Esophagus muscularis mucosa (tissue), 4 donors: Measurements from ENCODE around the gene CLDN5. TPM values are rescaled to one million over a fixed set of nuclear protein-coding genes. Genes with fewer than 3 reads are reported as not detected.

Experiments
- DNase-seq: peaks from one replicate; pipeline ENCODE4 v3.0.0-alpha.2; 2017; ENCODE audit errors: extremely low spot score
- H3K27ac ChIP-seq, 4 donors: fragments of 200-600 bp; sonication (generic); replicated peaks in 1 of 4; 1 replicate in 3 of 4; 2 replicates in 1 of 4; pipeline ENCODE4 v1.5.1; 2016 to 2019; ENCODE audit warnings: mild to moderate bottlenecking in 1 of 4
- H3K27me3 ChIP-seq, 4 donors: fragments of 200-600 bp; sonication (generic); one replicate each; pipeline versions ENCODE4 v1.5.1 to v1.6.0; 2016 to 2019
- H3K36me3 ChIP-seq, 4 donors: fragments of 200-600 bp; sonication (generic); one replicate each; pipeline ENCODE4 v1.5.1; 2016 to 2019
- H3K4me1 ChIP-seq, 4 donors: fragments of 200-600 bp; sonication (generic); one replicate each; pipeline ENCODE4 v1.5.1; 2016 to 2019
- H3K4me3 ChIP-seq, 4 donors: fragments of 200-600 bp; sonication (generic); 1 replicate in 2 of 4; 2 replicates in 2 of 4; pipeline ENCODE4 v1.5.1; 2016 to 2019; ENCODE audit warnings: mild to moderate bottlenecking in 4 of 4, moderate library complexity in 1 of 4
- H3K9me3 ChIP-seq, 4 donors: fragments of 200-600 bp; sonication (generic); 1 replicate in 3 of 4; 2 replicates in 1 of 4; pipeline ENCODE4 v1.5.1; 2016 to 2019
- EP300 ChIP-seq: sonication (generic); formaldehyde crosslinking; IDR thresholded peaks from one replicate; pipeline ENCODE4 v1.6.1; 2017; ENCODE audit warnings: antibody characterized with exemption
- POLR2A ChIP-seq: fragments of 450-650 bp; IDR thresholded peaks from one replicate; pipeline ENCODE4 v1.6.1; 2017; ENCODE audit warnings: antibody characterized with exemption, moderate library complexity, mild to moderate bottlenecking, low read depth
- POLR2AphosphoS5 ChIP-seq, 2 donors: sonication (generic); formaldehyde crosslinking; IDR thresholded peaks; one replicate each; pipeline ENCODE4 v1.6.1; 2017; ENCODE audit warnings: antibody characterized with exemption in 2 of 2
- WGBS: methylation state at CpG from one replicate; pipeline ENCODE4 v1.1.5; 2018; 5-methylcytosine and 5-hydroxymethylcytosine counted together
- intact Hi-C: fragments of 100-400 bp; cut with DNase I; formaldehyde crosslinking; loops from one replicate; pipeline ENCODE4 v1.15.1; 2023
- total RNA-seq, 4 donors: library from RNA; depleted of rRNA; stranded (reverse); fragments of >200 nt; gene quantifications; one replicate each; pipeline versions ENCODE4 v1.1.0 to v1.2.1, GENCODE V29; 2016
- TF ChIP-seq, protein P1 (sequence below), 3 experiments: fragments of 200-600 bp in 2 of 3; fragments of 450-650 bp in 1 of 3; sonication (generic) in 2 of 3; IDR thresholded peaks; one replicate each; pipeline ENCODE4 v1.5.1; 2017 to 2019; ENCODE audit warnings: antibody characterized with exemption in 3 of 3, mild to moderate bottlenecking in 2 of 3, moderate library complexity in 1 of 3

CLDN5 gene
- total RNA-seq, result 100 to 1,000 TPM in 3 of 4 donors, 10 to 100 TPM in 1; 39.9 to 209 (median 147) TPM

- peak within 1 kb of the TSS; percentile 46 to 59 (median 48) for H3K4me3 ChIP-seq
- intact Hi-C loops, result no loop called here
- no peaks in the 10 kb centered on the region for H3K36me3 ChIP-seq
- H3K27me3 ChIP-seq, result peaks cover 0 to 72% (median 19%) of the 10 kb centered on the region in 4 donors
- no peak for DNase-seq
- H3K4me1 ChIP-seq, result peaks cover 21 to 41% (median 27%) of the 10 kb centered on the region in 4 donors
- no peak for TF ChIP-seq EP300
- TF ChIP-seq POLR2AphosphoS5 (IDR thresholded peaks at IDR 0.05), result peak; percentile 54 to 77
- peak; percentile 27 for TF ChIP-seq POLR2A
- 8% methylated on average over 21 of the region's 69 CpGs for WGBS
- H3K9me3 ChIP-seq, result no peaks in the 10 kb centered on the region
- H3K27ac ChIP-seq, result peak within 1 kb of the TSS; percentile 55 to 78 (median 71)
Observed at GRCh38 chr22:19524170-19525115, at the start of gene CLDN5. Gene CLDN5 (minus strand): TSS chr22:19524410. CDS start chr22:19524255, 155 bp downstream.

GRCh38 chr22:19571995-19572394, 47.8 kb upstream of the CLDN5 start:
- peaks cover 0 to 11% (median under 1%) of the 10 kb centered on the region in 4 donors for H3K4me1 ChIP-seq
- intact Hi-C loops, result no loop called here
- peak; percentile 49 to 60 for TF ChIP-seq POLR2AphosphoS5 (IDR thresholded peaks at IDR 0.05)
- TF ChIP-seq EP300, result no peak
- TF ChIP-seq, protein P1, sequence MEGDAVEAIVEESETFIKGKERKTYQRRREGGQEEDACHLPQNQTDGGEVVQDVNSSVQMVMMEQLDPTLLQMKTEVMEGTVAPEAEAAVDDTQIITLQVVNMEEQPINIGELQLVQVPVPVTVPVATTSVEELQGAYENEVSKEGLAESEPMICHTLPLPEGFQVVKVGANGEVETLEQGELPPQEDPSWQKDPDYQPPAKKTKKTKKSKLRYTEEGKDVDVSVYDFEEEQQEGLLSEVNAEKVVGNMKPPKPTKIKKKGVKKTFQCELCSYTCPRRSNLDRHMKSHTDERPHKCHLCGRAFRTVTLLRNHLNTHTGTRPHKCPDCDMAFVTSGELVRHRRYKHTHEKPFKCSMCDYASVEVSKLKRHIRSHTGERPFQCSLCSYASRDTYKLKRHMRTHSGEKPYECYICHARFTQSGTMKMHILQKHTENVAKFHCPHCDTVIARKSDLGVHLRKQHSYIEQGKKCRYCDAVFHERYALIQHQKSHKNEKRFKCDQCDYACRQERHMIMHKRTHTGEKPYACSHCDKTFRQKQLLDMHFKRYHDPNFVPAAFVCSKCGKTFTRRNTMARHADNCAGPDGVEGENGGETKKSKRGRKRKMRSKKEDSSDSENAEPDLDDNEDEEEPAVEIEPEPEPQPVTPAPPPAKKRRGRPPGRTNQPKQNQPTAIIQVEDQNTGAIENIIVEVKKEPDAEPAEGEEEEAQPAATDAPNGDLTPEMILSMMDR (IDR thresholded peaks at IDR 0.05), result no peak
- TF ChIP-seq POLR2A, result no peak
- no peaks in the 10 kb centered on the region for H3K9me3 ChIP-seq
- no peaks in the 10 kb centered on the region for H3K36me3 ChIP-seq
- DNase-seq, result no peak
- H3K27me3 ChIP-seq, result peaks cover 0 to 17% (median 0%) of the 10 kb centered on the region in 4 donors
- WGBS, result 76% methylated on average over 6 of the region's 6 CpGs
- peak overlapping the region in 1 of 4 donors; percentile 9 for H3K27ac ChIP-seq
- no peak overlapping the region for H3K4me3 ChIP-seq

- no peak for DNase-seq
- Histone ChIP-seq H3K27ac (peak overlapping the region in 1 of 4 donors; percentile 9), H3K4me3 (no peak overlapping the region), H3K27me3 (peaks cover 0 to 17% (median 0%) of the 10 kb centered on the region in 4 donors), H3K36me3 (no peaks in the 10 kb centered on the region), H3K4me1 (peaks cover 0 to 17% (median 2%) of the 10 kb centered on the region in 4 donors), H3K9me3 (no peaks in the 10 kb centered on the region)
- TF ChIP-seq POLR2A (no peak), POLR2AphosphoS5 (IDR thresholded peaks at IDR 0.05) (no peak), EP300 (no peak)
- TF ChIP-seq, protein P1 (IDR thresholded peaks at IDR 0.05), result no peak
- 52% methylated on average over 5 of the region's 5 CpGs for WGBS
- intact Hi-C loops, result no loop called here
Observed at GRCh38 chr22:19571207-19571795, 47.1 kb upstream of the CLDN5 start.

- Histone ChIP-seq H3K27me3 (peaks cover 0 to 28% (median 0%) of the 10 kb centered on the region in 4 donors), H3K27ac (no peak overlapping the region), H3K4me3 (no peak overlapping the region), H3K4me1 (peaks cover 0 to 24% (median 3%) of the 10 kb centered on the region in 4 donors), H3K36me3 (no peaks in the 10 kb centered on the region), H3K9me3 (no peaks in the 10 kb centered on the region)
- TF ChIP-seq, protein P1 (IDR thresholded peaks at IDR 0.05), result no peak
- TF ChIP-seq POLR2AphosphoS5 (IDR thresholded peaks at IDR 0.05) (no peak), EP300 (no peak)
- no peak for DNase-seq
- intact Hi-C loops, result no loop called here
- WGBS, result 86% methylated on average over 2 of the region's 2 CpGs
Observed at GRCh38 chr22:19569976-19570375, 45.8 kb upstream of the CLDN5 start.

GRCh38 chr22:19569276-19569640, 45.0 kb upstream of the CLDN5 start:
- intact Hi-C loops, result no loop called here
- peaks cover 0 to 5% (median 0%) of the 10 kb centered on the region in 4 donors for H3K9me3 ChIP-seq
- WGBS, result 100% methylated on average over 1 of the region's 1 CpG
- H3K27me3 ChIP-seq, result peaks cover 0 to 28% (median 0%) of the 10 kb centered on the region in 4 donors
- no peak for DNase-seq
- H3K4me3 ChIP-seq, result no peak overlapping the region
- TF ChIP-seq POLR2A (no peak), EP300 (no peak), POLR2AphosphoS5 (IDR thresholded peaks at IDR 0.05) (no peak)
- TF ChIP-seq, protein P1 (IDR thresholded peaks at IDR 0.05), result no peak
- H3K4me1 ChIP-seq, result peaks cover 0 to 24% (median 3%) of the 10 kb centered on the region in 4 donors
- H3K27ac ChIP-seq, result no peak overlapping the region
- no peaks in the 10 kb centered on the region for H3K36me3 ChIP-seq
